ENCODE data around the gene PDE4D.

PDE4D gene

GRCh38 chr5:59193616-59194319, 699.8 kb downstream of the PDE4D start:
- no peak for DNase-seq (ENCODE audit: low read depth in 4 of 4, low spot score in 1 of 4)

GRCh38 chr5:59190746-59191145, 702.8 kb downstream of the PDE4D start:
- DNase-seq (ENCODE audit: low read depth in 4 of 4, low spot score in 1 of 4): no peak

GRCh38 chr5:59189472-59190244, 703.9 kb downstream of the PDE4D start:
- no peak for DNase-seq (ENCODE audit: low read depth in 4 of 4, low spot score in 1 of 4)

- DNase-seq (ENCODE audit: low read depth in 4 of 4, low spot score in 1 of 4): peak in 3 of 4 experiments; percentile 13 to 33 (median 32)
Measured at GRCh38 chr5:59188419-59189225, 704.9 kb downstream of the PDE4D start.

- no peak for DNase-seq (ENCODE audit: low read depth in 4 of 4, low spot score in 1 of 4)
Measured at GRCh38 chr5:59187857-59188256, 705.7 kb downstream of the PDE4D start.

- DNase-seq (ENCODE audit: low read depth in 4 of 4, low spot score in 1 of 4): no peak
Measured at GRCh38 chr5:59186623-59187022, 706.9 kb downstream of the PDE4D start.

GRCh38 chr5:59185757-59186385, 707.7 kb downstream of the PDE4D start:
- DNase-seq (ENCODE audit: low read depth in 4 of 4, low spot score in 1 of 4): no peak

GRCh38 chr5:59184769-59185168, 708.8 kb downstream of the PDE4D start:
- no peak for DNase-seq (ENCODE audit: low read depth in 4 of 4, low spot score in 1 of 4)

GRCh38 chr5:59182760-59183159, 710.8 kb downstream of the PDE4D start:
- DNase-seq (ENCODE audit: low read depth in 4 of 4, low spot score in 1 of 4): no peak

GRCh38 chr5:59180515-59180914, 713.0 kb downstream of the PDE4D start:
- DNase-seq (ENCODE audit: low read depth in 4 of 4, low spot score in 1 of 4): no peak

- DNase-seq (ENCODE audit: low read depth in 4 of 4, low spot score in 1 of 4): no peak
Measured at GRCh38 chr5:59179704-59180103, 713.8 kb downstream of the PDE4D start.

GRCh38 chr5:59178482-59178881, 715.0 kb downstream of the PDE4D start:
- no peak for DNase-seq (ENCODE audit: low read depth in 4 of 4, low spot score in 1 of 4)

GRCh38 chr5:59178071-59178470, 715.5 kb downstream of the PDE4D start:
- no peak for DNase-seq (ENCODE audit: low read depth in 4 of 4, low spot score in 1 of 4)

- no peak for DNase-seq (ENCODE audit: low read depth in 4 of 4, low spot score in 1 of 4)
Measured at GRCh38 chr5:59177644-59178043, 715.9 kb downstream of the PDE4D start.

GRCh38 chr5:59174248-59174844, 719.2 kb downstream of the PDE4D start:
- no peak for DNase-seq (ENCODE audit: low read depth in 4 of 4, low spot score in 1 of 4)

- DNase-seq (ENCODE audit: low read depth in 4 of 4, low spot score in 1 of 4): no peak
Measured at GRCh38 chr5:59173578-59173977, 719.9 kb downstream of the PDE4D start.

- no peak for DNase-seq (ENCODE audit: low read depth in 4 of 4, low spot score in 1 of 4)
Measured at GRCh38 chr5:59171131-59171530, 722.4 kb downstream of the PDE4D start.

GRCh38 chr5:59169768-59170150, 723.8 kb downstream of the PDE4D start:
- no peak for DNase-seq (ENCODE audit: low read depth in 4 of 4, low spot score in 1 of 4)

GRCh38 chr5:59169081-59169767, 724.3 kb downstream of the PDE4D start:
- DNase-seq (ENCODE audit: low read depth in 4 of 4, low spot score in 1 of 4): no peak

- DNase-seq (ENCODE audit: low read depth in 4 of 4, low spot score in 1 of 4): no peak
Measured at GRCh38 chr5:59168067-59168466, 725.5 kb downstream of the PDE4D start.
